ENCODE results near the gene EPC1.

The EPC1 gene

GRCh38 chr10:32307609-32308008 lies 39.3 kb downstream of the EPC1 start:
- no peak for TF ChIP-seq CSDC2 (CRISPR knock-in tag; IDR thresholded peaks at IDR 0.05)
- TF ChIP-seq ESRRG (CRISPR knock-in tag; IDR thresholded peaks at IDR 0.05), result no peak
- no peak for TF ChIP-seq PPARA (CRISPR knock-in tag; IDR thresholded peaks at IDR 0.05; ENCODE audit: borderline replicate concordance)
- TF ChIP-seq OSR1 (CRISPR knock-in tag; IDR thresholded peaks at IDR 0.05), result no peak
- no peak for TF ChIP-seq GLIS3 (CRISPR knock-in tag; IDR thresholded peaks at IDR 0.05)
- ATAC-seq, result no peak

GRCh38 chr10:32299354-32299980 lies 47.5 kb downstream of the EPC1 start:
- no peak for ATAC-seq
- no peak for TF ChIP-seq ZNF565 (CRISPR knock-in tag; conservative IDR thresholded peaks at IDR 0.05; ENCODE audit: low read depth)
- TF ChIP-seq PPARA (CRISPR knock-in tag; IDR thresholded peaks at IDR 0.05; ENCODE audit: borderline replicate concordance), result no peak
- TF ChIP-seq ISL1 (CRISPR knock-in tag; IDR thresholded peaks at IDR 0.05), result no peak
- TF ChIP-seq ARNTL (CRISPR knock-in tag; IDR thresholded peaks at IDR 0.05; ENCODE audit: borderline replicate concordance, low read depth), result no peak
- TF ChIP-seq OSR1 (CRISPR knock-in tag; IDR thresholded peaks at IDR 0.05), result no peak
- no peak for TF ChIP-seq RARB (CRISPR knock-in tag; IDR thresholded peaks at IDR 0.05)
- TF ChIP-seq PATZ1 (CRISPR knock-in tag; IDR thresholded peaks at IDR 0.05; ENCODE audit: borderline replicate concordance), result no peak
- TF ChIP-seq, protein P1, sequence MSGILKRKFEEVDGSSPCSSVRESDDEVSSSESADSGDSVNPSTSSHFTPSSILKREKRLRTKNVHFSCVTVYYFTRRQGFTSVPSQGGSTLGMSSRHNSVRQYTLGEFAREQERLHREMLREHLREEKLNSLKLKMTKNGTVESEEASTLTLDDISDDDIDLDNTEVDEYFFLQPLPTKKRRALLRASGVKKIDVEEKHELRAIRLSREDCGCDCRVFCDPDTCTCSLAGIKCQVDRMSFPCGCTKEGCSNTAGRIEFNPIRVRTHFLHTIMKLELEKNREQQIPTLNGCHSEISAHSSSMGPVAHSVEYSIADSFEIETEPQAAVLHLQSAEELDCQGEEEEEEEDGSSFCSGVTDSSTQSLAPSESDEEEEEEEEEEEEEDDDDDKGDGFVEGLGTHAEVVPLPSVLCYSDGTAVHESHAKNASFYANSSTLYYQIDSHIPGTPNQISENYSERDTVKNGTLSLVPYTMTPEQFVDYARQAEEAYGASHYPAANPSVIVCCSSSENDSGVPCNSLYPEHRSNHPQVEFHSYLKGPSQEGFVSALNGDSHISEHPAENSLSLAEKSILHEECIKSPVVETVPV (CRISPR knock-in tag; IDR thresholded peaks at IDR 0.05), result no peak
- no peak for TF ChIP-seq TOX (CRISPR knock-in tag; IDR thresholded peaks at IDR 0.05; ENCODE audit: borderline replicate concordance)
- no peak for TF ChIP-seq TCF4 (CRISPR knock-in tag; IDR thresholded peaks at IDR 0.05; ENCODE audit: borderline replicate concordance)
- no peak for TF ChIP-seq ZFP30 (CRISPR knock-in tag; IDR thresholded peaks at IDR 0.05)
- TF ChIP-seq, protein P2, sequence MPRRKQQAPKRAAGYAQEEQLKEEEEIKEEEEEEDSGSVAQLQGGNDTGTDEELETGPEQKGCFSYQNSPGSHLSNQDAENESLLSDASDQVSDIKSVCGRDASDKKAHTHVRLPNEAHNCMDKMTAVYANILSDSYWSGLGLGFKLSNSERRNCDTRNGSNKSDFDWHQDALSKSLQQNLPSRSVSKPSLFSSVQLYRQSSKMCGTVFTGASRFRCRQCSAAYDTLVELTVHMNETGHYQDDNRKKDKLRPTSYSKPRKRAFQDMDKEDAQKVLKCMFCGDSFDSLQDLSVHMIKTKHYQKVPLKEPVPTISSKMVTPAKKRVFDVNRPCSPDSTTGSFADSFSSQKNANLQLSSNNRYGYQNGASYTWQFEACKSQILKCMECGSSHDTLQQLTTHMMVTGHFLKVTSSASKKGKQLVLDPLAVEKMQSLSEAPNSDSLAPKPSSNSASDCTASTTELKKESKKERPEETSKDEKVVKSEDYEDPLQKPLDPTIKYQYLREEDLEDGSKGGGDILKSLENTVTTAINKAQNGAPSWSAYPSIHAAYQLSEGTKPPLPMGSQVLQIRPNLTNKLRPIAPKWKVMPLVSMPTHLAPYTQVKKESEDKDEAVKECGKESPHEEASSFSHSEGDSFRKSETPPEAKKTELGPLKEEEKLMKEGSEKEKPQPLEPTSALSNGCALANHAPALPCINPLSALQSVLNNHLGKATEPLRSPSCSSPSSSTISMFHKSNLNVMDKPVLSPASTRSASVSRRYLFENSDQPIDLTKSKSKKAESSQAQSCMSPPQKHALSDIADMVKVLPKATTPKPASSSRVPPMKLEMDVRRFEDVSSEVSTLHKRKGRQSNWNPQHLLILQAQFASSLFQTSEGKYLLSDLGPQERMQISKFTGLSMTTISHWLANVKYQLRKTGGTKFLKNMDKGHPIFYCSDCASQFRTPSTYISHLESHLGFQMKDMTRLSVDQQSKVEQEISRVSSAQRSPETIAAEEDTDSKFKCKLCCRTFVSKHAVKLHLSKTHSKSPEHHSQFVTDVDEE (CRISPR knock-in tag; IDR thresholded peaks at IDR 0.05), result no peak
- TF ChIP-seq BACH2 (CRISPR knock-in tag; IDR thresholded peaks at IDR 0.05; ENCODE audit: borderline replicate concordance), result no peak
- no peak for TF ChIP-seq CSDC2 (CRISPR knock-in tag; IDR thresholded peaks at IDR 0.05)
- TF ChIP-seq, protein P3, sequence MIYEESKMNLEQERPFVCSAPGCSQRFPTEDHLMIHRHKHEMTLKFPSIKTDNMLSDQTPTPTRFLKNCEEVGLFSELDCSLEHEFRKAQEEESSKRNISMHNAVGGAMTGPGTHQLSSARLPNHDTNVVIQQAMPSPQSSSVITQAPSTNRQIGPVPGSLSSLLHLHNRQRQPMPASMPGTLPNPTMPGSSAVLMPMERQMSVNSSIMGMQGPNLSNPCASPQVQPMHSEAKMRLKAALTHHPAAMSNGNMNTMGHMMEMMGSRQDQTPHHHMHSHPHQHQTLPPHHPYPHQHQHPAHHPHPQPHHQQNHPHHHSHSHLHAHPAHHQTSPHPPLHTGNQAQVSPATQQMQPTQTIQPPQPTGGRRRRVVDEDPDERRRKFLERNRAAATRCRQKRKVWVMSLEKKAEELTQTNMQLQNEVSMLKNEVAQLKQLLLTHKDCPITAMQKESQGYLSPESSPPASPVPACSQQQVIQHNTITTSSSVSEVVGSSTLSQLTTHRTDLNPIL (CRISPR knock-in tag; IDR thresholded peaks at IDR 0.05; ENCODE audit: low read depth), result no peak
- no peak for TF ChIP-seq SNAI2 (CRISPR knock-in tag; IDR thresholded peaks at IDR 0.05)
- TF ChIP-seq ZC3H10 (CRISPR knock-in tag; IDR thresholded peaks at IDR 0.05), result no peak
- TF ChIP-seq ESRRG (CRISPR knock-in tag; IDR thresholded peaks at IDR 0.05), result no peak

- peak; percentile 88 for ATAC-seq
- no peak for TF ChIP-seq CSDC2 (CRISPR knock-in tag; IDR thresholded peaks at IDR 0.05)
- no peak for TF ChIP-seq ZNF8 (CRISPR knock-in tag; IDR thresholded peaks at IDR 0.05)
- TF ChIP-seq, protein P2 (CRISPR knock-in tag; IDR thresholded peaks at IDR 0.05), result no peak
- no peak for TF ChIP-seq RARB (CRISPR knock-in tag; IDR thresholded peaks at IDR 0.05)
- TF ChIP-seq PATZ1 (CRISPR knock-in tag; IDR thresholded peaks at IDR 0.05; ENCODE audit: borderline replicate concordance), result no peak
- TF ChIP-seq ZNF70 (CRISPR knock-in tag; IDR thresholded peaks at IDR 0.05), result no peak
- peak; percentile 39; the same call in 1 of the 2 replicates for TF ChIP-seq ZC3H10 (CRISPR knock-in tag; IDR thresholded peaks at IDR 0.05)
- no peak for TF ChIP-seq TCF4 (CRISPR knock-in tag; IDR thresholded peaks at IDR 0.05; ENCODE audit: borderline replicate concordance)
- TF ChIP-seq ISL1 (CRISPR knock-in tag; IDR thresholded peaks at IDR 0.05), result no peak
- TF ChIP-seq POU6F1 (CRISPR knock-in tag; IDR thresholded peaks at IDR 0.05; ENCODE audit: borderline replicate concordance, low read depth), result no peak
- peak; percentile 75; the same call in 1 of the 2 replicates for TF ChIP-seq TOX (CRISPR knock-in tag; IDR thresholded peaks at IDR 0.05; ENCODE audit: borderline replicate concordance)
Observed at GRCh38 chr10:32298075-32298812, 48.7 kb downstream of the EPC1 start.

Data from SK-N-SH treated with all-trans-retinoic acid at 6 μM for 48 hours (cell line).